Fibroblast of lung (primary cell): ENCODE results near the gene SEMA4D. TPM values are rescaled to one million over a fixed set of nuclear protein-coding genes. Genes with fewer than 3 reads are reported as not detected.

Experiments
- DNase-seq, 2 donors: peaks; one replicate each; pipeline versions ENCODE4 v3.0.0 to v3.0.0-alpha.2; 2010; ENCODE audit warnings: low read depth in 2 of 2
- H2AFZ ChIP-seq: 2 replicates; pipeline ENCODE4 v1.5.1; 2012; ENCODE audit warnings: low read length, control low read depth, inconsistent platforms
- H3K27ac ChIP-seq: 2 replicates; pipeline ENCODE4 v1.5.1; 2011; ENCODE audit warnings: low read length, control low read depth; ENCODE audit not compliant: insufficient read depth
- H3K27me3 ChIP-seq: 2 replicates; pipeline ENCODE4 v1.5.1; 2011; ENCODE audit warnings: mild to moderate bottlenecking, low read length; ENCODE audit not compliant: control insufficient read depth, insufficient read depth
- H3K36me3 ChIP-seq: 2 replicates; pipeline ENCODE4 v1.5.1; 2011; ENCODE audit warnings: low read length; ENCODE audit not compliant: control insufficient read depth, insufficient read depth
- H3K4me1 ChIP-seq: 2 replicates; pipeline ENCODE4 v1.5.1; 2011; ENCODE audit warnings: low read length; ENCODE audit not compliant: control insufficient read depth, insufficient read depth; ENCODE audit errors: extremely low read depth
- H3K4me2 ChIP-seq: 2 replicates; pipeline ENCODE4 v1.5.1; 2011; ENCODE audit warnings: low read length, control low read depth; ENCODE audit not compliant: insufficient read depth; ENCODE audit errors: extremely low read depth
- H3K4me3 ChIP-seq, 4 experiments: fragments of 200-600 bp in 1 of 4; sonication (generic) in 1 of 4; replicated peaks in 1 of 4; 2 replicates each; pipeline ENCODE4 v1.5.1; 2011 to 2016; ENCODE audit warnings: low read length in 4 of 4, low read depth in 3 of 4, mild to moderate bottlenecking in 3 of 4, control low read depth in 2 of 4, inconsistent platforms in 1 of 4, mixed read lengths in 1 of 4; ENCODE audit not compliant: insufficient read depth in 1 of 4; ENCODE audit errors: control extremely low read depth in 1 of 4
- H3K79me2 ChIP-seq: 2 replicates; pipeline ENCODE4 v1.5.1; 2012; ENCODE audit warnings: mild to moderate bottlenecking, low read length, inconsistent platforms; ENCODE audit not compliant: control insufficient read depth, insufficient read depth
- H3K9ac ChIP-seq: 2 replicates; pipeline ENCODE4 v1.5.1; 2011; ENCODE audit warnings: mild to moderate bottlenecking, low read length, control low read depth; ENCODE audit not compliant: insufficient read depth
- H3K9me3 ChIP-seq: 2 replicates; pipeline ENCODE4 v1.5.1; 2012; ENCODE audit warnings: low read depth, low read length; ENCODE audit not compliant: control insufficient read depth, insufficient read depth
- H4K20me1 ChIP-seq: 2 replicates; pipeline ENCODE4 v1.5.1; 2011; ENCODE audit warnings: low read length; ENCODE audit not compliant: control insufficient read depth, insufficient read depth; ENCODE audit errors: extremely low read depth
- EZH2 ChIP-seq: IDR thresholded peaks from 2 replicates; pipeline ENCODE4 v1.5.1; 2012; ENCODE audit warnings: low read length, control low read depth, mild to moderate bottlenecking; ENCODE audit errors: missing control alignments
- polyA plus RNA-seq, 2 donors: library from polyadenylated mRNA; depleted of rRNA in 1 of 2; stranded (reverse) in 1 of 2; unstranded in 1 of 2; fragments of >200 nt; gene quantifications; 2 replicates each; pipeline ENCODE4 v1.2.1, GENCODE V29; 2011 to 2012; ENCODE audit warnings: missing spikeins in 1 of 2
- total RNA-seq: library from RNA; depleted of rRNA; stranded (reverse); fragments of >200 nt; gene quantifications from 2 replicates; pipeline ENCODE4 v1.2.1, GENCODE V29; 2014
- TF ChIP-seq, protein P1 (sequence below), 2 donors: IDR thresholded peaks in 1 of 2; conservative IDR thresholded peaks in 1 of 2; 1 replicate in 1 of 2; 2 replicates in 1 of 2; pipeline ENCODE4 v1.5.1; 2011 to 2012; ENCODE audit warnings: low read length in 2 of 2, control low read depth in 1 of 2, inconsistent platforms in 1 of 2, low read depth in 1 of 2, mild to moderate bottlenecking in 1 of 2

The SEMA4D gene
- total and polyA plus RNA-seq, 2 donors (not counting 1 experiment from before 2014, with no cell fraction given) = 0.67 to 2.6 TPM

DNA sequence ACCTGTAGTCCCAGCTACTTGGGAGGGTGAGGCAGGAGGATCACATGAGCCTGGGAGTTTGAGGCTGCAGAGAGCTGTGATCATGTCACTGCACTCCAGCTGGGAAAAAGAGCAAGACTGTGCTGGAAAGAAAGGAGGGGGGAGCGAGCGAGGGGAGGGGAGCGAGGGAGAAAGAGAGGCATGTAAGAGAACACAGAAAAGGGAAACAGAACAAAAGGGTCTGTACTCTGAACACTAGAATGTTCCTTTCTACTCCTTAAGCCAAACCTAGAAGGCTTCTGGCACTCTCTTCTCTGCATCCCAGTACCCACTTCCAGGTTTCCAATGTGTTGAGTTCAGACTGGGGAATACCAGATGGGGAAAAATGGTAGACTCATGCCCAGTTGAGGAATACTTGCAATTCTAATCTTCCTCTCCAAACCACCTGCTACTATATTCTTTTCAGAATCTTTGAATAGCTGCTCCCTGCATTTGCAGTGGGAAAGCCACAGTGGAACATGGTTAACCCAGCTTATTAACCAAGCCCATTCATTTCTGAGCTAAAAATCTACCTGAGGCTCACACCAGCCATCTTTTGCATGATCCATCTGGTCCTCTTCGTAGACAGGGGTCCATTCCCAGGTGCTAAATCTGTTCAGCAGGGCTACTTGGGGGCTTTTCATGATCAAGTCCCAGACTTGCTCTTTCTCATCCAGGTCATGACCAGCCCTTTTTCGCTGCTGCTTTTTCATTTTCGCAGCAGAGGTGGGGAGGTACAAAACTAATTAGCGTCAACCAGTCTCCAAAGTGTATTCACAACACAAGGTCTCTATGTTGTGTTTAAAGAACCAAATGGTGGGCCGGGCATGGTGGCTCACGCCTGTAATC is 34.9 kb downstream of the SEMA4D start:
- no peak overlapping the region for H2AFZ ChIP-seq
- DNase-seq = no peak
- no peak overlapping the region for H3K27ac ChIP-seq
- H3K9me3 ChIP-seq = no peaks in the 10 kb centered on the region
- H3K36me3 ChIP-seq = no peaks in the 10 kb centered on the region
- H3K4me3 ChIP-seq = no peak overlapping the region
- H3K79me2 ChIP-seq = no peaks in the 10 kb centered on the region
- H3K27me3 ChIP-seq = no peaks in the 10 kb centered on the region
- no peak overlapping the region for H3K9ac ChIP-seq
- TF ChIP-seq EZH2 = no peak
- TF ChIP-seq, protein P1, sequence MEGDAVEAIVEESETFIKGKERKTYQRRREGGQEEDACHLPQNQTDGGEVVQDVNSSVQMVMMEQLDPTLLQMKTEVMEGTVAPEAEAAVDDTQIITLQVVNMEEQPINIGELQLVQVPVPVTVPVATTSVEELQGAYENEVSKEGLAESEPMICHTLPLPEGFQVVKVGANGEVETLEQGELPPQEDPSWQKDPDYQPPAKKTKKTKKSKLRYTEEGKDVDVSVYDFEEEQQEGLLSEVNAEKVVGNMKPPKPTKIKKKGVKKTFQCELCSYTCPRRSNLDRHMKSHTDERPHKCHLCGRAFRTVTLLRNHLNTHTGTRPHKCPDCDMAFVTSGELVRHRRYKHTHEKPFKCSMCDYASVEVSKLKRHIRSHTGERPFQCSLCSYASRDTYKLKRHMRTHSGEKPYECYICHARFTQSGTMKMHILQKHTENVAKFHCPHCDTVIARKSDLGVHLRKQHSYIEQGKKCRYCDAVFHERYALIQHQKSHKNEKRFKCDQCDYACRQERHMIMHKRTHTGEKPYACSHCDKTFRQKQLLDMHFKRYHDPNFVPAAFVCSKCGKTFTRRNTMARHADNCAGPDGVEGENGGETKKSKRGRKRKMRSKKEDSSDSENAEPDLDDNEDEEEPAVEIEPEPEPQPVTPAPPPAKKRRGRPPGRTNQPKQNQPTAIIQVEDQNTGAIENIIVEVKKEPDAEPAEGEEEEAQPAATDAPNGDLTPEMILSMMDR (conservative IDR thresholded peaks at IDR 0.05 in 1 of 2, IDR thresholded peaks at IDR 0.05 in 1 of 2; ENCODE audit: low read depth in 1 of 2, low read length in 2 of 2) = no peak
- H3K4me1 ChIP-seq = no peaks in the 10 kb centered on the region
- H4K20me1 ChIP-seq = no peaks in the 10 kb centered on the region
- H3K4me2 ChIP-seq = no peak overlapping the region

DNA sequence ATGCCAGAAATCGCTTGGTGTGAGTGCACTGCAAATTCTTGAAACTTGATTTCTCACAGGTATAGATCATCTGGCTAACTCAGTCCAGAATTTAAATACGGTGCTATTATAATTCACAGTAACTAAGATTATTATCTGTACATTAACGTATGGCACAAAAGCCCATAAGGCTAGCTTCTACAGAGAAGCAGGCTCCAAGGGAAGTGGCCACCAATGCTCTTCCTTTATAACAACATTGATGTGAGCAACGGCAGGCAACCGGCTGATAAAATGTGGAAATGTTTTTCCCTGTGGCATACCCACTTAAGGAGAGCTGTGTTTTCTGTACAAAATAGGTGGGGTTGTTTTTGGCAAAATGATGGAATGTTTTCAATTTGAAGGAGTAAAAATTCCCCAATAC is 35.7 kb downstream of the SEMA4D start:
- no peaks in the 10 kb centered on the region for H3K27me3 ChIP-seq
- no peaks in the 10 kb centered on the region for H4K20me1 ChIP-seq
- no peak for DNase-seq
- H3K9ac ChIP-seq = no peak overlapping the region
- TF ChIP-seq, protein P1 (conservative IDR thresholded peaks at IDR 0.05 in 1 of 2, IDR thresholded peaks at IDR 0.05 in 1 of 2; ENCODE audit: low read depth in 1 of 2, low read length in 2 of 2) = no peak
- no peak for TF ChIP-seq EZH2
- no peaks in the 10 kb centered on the region for H3K79me2 ChIP-seq
- no peak overlapping the region for H2AFZ ChIP-seq
- no peak overlapping the region for H3K4me2 ChIP-seq
- H3K4me3 ChIP-seq = no peak overlapping the region
- no peak overlapping the region for H3K27ac ChIP-seq
- H3K9me3 ChIP-seq = no peaks in the 10 kb centered on the region
- no peaks in the 10 kb centered on the region for H3K36me3 ChIP-seq
- no peaks in the 10 kb centered on the region for H3K4me1 ChIP-seq

DNA sequence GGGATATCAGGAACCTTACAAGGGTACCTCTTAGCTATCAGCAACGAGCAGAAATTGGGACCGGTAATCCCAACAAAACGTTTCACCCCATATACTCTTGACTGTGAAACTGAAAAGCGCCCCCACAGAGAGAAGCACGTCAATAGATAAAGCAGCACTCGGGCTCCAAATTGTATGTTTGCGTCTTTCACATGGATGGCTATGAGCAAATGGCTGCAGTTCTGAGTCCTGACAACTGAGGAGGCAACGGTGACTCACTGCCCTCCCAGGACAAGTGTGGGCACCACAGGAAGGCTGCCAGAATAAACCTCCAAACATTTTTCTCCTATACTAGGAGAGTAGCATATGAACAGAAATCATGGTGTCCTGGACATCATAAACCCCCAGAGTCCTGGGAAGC is 36.6 kb downstream of the SEMA4D start:
- H3K4me2 ChIP-seq = no peak overlapping the region
- H3K27me3 ChIP-seq = no peaks in the 10 kb centered on the region
- no peaks in the 10 kb centered on the region for H3K79me2 ChIP-seq

More for the DNA sequence above, 36.6 kb downstream of the SEMA4D start:
- no peaks in the 10 kb centered on the region for H3K9me3 ChIP-seq
- no peaks in the 10 kb centered on the region for H4K20me1 ChIP-seq
- H2AFZ ChIP-seq = no peak overlapping the region
- no peaks in the 10 kb centered on the region for H3K36me3 ChIP-seq
- DNase-seq = peak; percentile 41 to 87
- no peak overlapping the region for H3K4me3 ChIP-seq
- H3K4me1 ChIP-seq = no peaks in the 10 kb centered on the region
- no peak overlapping the region for H3K27ac ChIP-seq
- TF ChIP-seq, protein P1 (conservative IDR thresholded peaks at IDR 0.05 in 1 of 2, IDR thresholded peaks at IDR 0.05 in 1 of 2; ENCODE audit: low read depth in 1 of 2, low read length in 2 of 2) = no peak
- TF ChIP-seq EZH2 = no peak
- H3K9ac ChIP-seq = no peak overlapping the region
